BJ (cell line): ENCODE data around the gene DHX35. TPM values are rescaled to one million over a fixed set of nuclear protein-coding genes. Genes with fewer than 3 reads are reported as not detected.
A peak's percentile ranks its signal among the peaks of the same experiment; 100 is the strongest.
"Not testable (repeated sequence)": the region's sequence is repeated elsewhere in the genome, so short reads cannot be mapped to it uniquely, and the experiment has no call there.

Experiments used
- CTCF ChIA-PET: fragments of 350-600 bp; formaldehyde crosslinking; extraction: SDS; loops from one replicate; lab custom pipeline; 2021; ENCODE audit warnings: antibody characterized with exemption, inconsistent platforms; lab: Yijun Ruan, JAX
- POLR2A ChIA-PET: fragments of 300-600 bp; sonication (Branson Sonifier 250); formaldehyde crosslinking; extraction: SDS; loops from one replicate; lab custom pipeline; 2021; ENCODE audit warnings: antibody characterized with exemption; lab: Charles Lee
- DNase-seq: peaks from one replicate; pipeline ENCODE4 v3.0.0-alpha.2; 2011; ENCODE audit warnings: low read depth
- H3K27me3 ChIP-seq: 2 replicates; pipeline ENCODE4 v1.6.0; 2011; ENCODE audit warnings: low read length; ENCODE audit not compliant: control insufficient read depth, insufficient read depth
- H3K36me3 ChIP-seq: 2 replicates; pipeline ENCODE4 v1.5.1; 2011; ENCODE audit warnings: low read length; ENCODE audit not compliant: control insufficient read depth, insufficient read depth
- H3K4me3 ChIP-seq: 2 replicates; pipeline ENCODE4 v1.5.1; 2011; ENCODE audit warnings: low read depth, mild to moderate bottlenecking, control low read depth, low read length
- polyA plus RNA-seq: library from polyadenylated mRNA; depleted of rRNA; stranded (reverse); fragments of >200 nt; gene quantifications from 2 replicates; pipeline ENCODE4 v1.2.3, GENCODE V29; 2011
- TF ChIP-seq, protein P1 (sequence below): IDR thresholded peaks from 2 replicates; pipeline ENCODE4 v1.5.1; 2011; ENCODE audit warnings: low read depth, mild to moderate bottlenecking, control low read depth, inconsistent platforms, low read length, moderate library complexity; ENCODE audit not compliant: insufficient read depth

DHX35 gene
- polyA plus RNA-seq, 1 experiment = 14.5 TPM

DNA sequence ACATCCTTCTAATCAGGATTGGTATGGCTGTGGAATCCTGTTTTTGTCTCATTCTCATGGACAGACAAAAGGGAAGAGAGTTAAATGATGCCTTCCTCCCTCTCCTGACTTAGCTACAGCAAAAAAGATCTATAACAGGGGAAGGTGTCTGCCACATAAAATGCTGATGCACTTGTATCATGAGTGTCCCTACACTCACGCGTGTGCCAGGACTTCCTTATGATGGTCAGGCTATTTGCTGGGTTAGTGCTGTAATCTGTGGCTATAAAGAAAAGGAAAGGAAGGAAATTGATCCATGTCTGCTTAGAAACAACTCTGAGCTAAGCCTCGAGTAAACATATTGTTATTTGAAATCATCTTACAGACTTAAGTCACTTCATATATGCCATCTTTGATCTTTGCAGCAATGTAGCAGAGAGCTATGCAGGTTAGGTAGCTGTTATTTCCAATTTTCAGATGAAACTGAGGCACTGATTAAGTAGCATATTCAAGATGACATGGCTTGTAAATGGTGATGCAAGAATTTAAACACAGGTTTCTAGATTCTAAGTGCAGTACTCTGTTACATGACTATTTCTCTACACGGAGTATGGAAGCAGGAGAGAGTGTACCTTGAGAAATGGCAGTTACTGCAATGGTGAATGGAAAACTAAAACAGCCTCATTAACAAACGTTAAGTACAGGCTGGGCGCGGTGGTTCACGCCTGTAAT, 8.4 kb upstream of the DHX35 start:
- POLR2A ChIA-PET = no interaction called here
- DNase-seq = no peak
- Histone ChIP-seq H3K4me3 (no peak overlapping the region), H3K27me3 (no peaks in the 10 kb centered on the region), H3K36me3 (peaks cover 3% of the 10 kb centered on the region; the same call in 1 of the 2 replicates)
- CTCF ChIA-PET = no interaction called here
- TF ChIP-seq, protein P1, sequence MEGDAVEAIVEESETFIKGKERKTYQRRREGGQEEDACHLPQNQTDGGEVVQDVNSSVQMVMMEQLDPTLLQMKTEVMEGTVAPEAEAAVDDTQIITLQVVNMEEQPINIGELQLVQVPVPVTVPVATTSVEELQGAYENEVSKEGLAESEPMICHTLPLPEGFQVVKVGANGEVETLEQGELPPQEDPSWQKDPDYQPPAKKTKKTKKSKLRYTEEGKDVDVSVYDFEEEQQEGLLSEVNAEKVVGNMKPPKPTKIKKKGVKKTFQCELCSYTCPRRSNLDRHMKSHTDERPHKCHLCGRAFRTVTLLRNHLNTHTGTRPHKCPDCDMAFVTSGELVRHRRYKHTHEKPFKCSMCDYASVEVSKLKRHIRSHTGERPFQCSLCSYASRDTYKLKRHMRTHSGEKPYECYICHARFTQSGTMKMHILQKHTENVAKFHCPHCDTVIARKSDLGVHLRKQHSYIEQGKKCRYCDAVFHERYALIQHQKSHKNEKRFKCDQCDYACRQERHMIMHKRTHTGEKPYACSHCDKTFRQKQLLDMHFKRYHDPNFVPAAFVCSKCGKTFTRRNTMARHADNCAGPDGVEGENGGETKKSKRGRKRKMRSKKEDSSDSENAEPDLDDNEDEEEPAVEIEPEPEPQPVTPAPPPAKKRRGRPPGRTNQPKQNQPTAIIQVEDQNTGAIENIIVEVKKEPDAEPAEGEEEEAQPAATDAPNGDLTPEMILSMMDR = no peak

DNA sequence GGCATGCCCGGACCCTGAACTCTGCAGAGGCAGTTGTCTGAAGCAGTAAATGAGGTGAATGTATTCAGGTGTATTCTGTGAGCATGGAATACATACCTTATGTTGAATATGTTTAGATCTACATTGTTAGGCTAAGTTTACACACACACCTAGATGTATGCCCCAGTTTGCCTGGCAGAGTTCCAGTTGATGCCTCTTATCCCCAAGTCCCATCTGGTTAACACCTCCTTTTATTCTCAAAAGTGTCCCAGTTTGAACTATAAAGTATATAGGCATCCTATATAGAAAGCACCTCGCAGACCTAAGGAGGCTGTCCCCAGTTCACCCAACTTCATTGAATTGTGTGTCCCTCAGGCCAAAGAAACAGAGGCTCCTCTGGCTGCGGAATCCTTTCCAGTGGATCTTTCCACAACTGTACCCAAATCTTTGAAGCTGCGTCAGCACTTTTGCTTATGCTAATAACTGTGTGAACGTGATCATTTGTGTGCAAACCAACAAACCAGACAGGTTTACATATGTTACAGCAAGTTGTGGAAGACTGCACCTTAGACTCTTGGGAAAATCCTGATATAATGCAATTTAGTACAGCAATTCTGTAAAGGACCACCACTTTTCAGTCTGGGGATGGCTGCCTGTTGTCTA, 4.8 kb upstream of the DHX35 start:
- no peaks in the 10 kb centered on the region for H3K27me3 ChIP-seq
- no peak for DNase-seq
- TF ChIP-seq, protein P1 = no peak
- ChIA-PET POLR2A (no interaction called here), CTCF (no interaction called here)
- no peaks in the 10 kb centered on the region; the same call in 1 of the 2 replicates for H3K36me3 ChIP-seq
- H3K4me3 ChIP-seq = no peak overlapping the region

DNA sequence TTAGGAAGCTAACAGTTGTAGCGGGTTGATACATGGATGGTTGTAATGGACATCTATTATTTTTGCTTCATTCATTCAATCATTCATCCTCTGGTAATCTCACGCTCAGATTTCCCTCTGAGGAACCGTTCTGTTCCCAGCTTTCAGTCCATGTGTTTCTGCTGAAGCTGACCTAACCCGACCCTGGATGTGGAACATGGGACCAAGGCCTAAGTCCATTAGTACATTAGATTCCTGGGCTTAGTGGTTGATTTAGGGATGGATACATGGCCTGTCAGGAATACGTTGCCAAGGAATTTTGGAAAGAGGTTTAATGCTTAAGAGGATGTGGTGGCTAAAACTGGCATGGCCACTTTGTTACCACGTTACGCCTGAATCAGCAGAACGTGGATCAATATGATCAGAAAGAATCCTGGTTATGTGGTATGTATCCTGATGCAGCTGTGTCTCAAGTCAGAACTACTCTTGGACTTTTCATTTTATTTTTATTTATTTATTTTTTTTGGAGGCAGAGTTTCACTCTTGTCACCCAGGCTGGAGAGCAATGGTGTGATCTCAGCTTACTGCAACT, 4.1 kb upstream of the DHX35 start:
- DNase-seq = no peak
- ChIA-PET POLR2A (interaction anchor here (0.7 kb wide), 1 partner anchor 78 kb away, joined by 3 read pairs; no protein-coding TSS in a partner anchor), CTCF (no interaction called here)
- Histone ChIP-seq H3K27me3 (no peaks in the 10 kb centered on the region), H3K4me3 (no peak overlapping the region), H3K36me3 (no peaks in the 10 kb centered on the region; the same call in 1 of the 2 replicates)
- TF ChIP-seq, protein P1 = no peak

DNA sequence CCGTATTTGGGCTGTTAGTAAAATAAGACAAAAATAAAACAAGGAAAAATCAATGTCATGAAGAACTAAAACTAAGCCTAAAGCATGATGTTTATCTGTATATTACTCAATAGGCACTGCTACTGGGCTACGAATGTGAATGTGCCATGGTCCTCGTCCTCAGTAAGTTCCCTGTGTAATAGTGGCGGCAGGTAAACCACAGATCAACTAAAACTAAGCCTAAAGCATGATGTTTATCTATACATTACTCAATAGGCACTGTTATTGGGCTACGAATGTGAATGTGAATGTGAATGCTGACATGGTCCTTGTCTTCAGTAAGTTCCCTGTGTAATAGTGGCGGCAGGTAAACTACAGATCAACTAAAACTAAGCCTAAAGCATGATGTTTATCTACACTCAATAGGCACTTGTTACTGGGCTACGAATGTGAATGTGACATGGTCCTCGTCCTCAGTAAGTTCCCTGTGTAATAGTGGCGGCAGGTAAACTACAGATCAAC, 1.9 kb upstream of the DHX35 start:
- DNase-seq, H3K27me3 ChIP-seq, H3K36me3 ChIP-seq, H3K4me3 ChIP-seq, POLR2A ChIA-PET: not testable (repeated sequence)
- CTCF ChIA-PET = interaction anchor here (1.2 kb wide), 1 partner anchor 34 kb away, joined by 4 read pairs; the partner anchor contains the start of gene FAM83D

DNA sequence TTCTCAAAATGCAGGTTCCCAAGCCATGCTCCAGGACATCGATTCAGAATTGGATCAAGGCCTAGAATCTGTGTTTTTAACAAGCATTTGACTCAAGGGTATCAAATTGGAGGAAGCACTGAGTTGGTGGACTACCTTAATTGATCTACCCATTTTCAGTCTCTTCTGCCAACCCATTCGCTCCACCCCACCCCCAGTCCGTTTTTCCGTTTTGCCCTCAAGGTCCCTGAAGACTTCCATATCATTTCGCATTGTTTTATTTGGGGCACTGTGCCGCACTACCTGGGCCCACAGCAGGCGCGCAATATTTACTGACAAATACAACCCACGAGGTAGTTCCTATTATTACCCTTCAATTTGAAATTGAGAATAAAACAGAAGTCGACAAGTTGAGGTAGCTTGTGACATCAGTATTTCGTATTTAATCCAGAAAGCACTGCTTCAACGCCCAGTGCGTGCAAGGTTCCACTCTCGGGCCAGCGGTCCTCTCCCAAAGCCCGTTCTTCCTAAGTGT, 557 bp upstream of the DHX35 start:
- no peak for DNase-seq
- H3K4me3 ChIP-seq = peak overlapping the region; percentile 87
- H3K27me3 ChIP-seq = no peaks in the 10 kb centered on the region
- ChIA-PET POLR2A (no interaction called here), CTCF (interaction anchor here (0.8 to 3.0 kb wide), 8 partner anchors 13 to 88 kb away, joined by 3 to 11 read pairs (median 4); partner anchors contain the start of gene FAM83D)
- H3K36me3 ChIP-seq = no peaks in the 10 kb centered on the region
- TF ChIP-seq, protein P1 = no peak
